Epidermal melanocyte (primary cell): ENCODE data around the gene PDE6A.

Experiments used
- DNase-seq: peaks from one replicate; pipeline ENCODE4 v3.0.0; 2011; ENCODE audit warnings: low spot score; ENCODE audit not compliant: insufficient read length

PDE6A gene

GRCh38 chr5:149838881-149839739 is 105.5 kb downstream of the PDE6A start:
- DNase-seq = no peak

- DNase-seq = peak; percentile 82
Measured at GRCh38 chr5:149837680-149838269, 106.8 kb downstream of the PDE6A start.

GRCh38 chr5:149836451-149837139 is 108.0 kb downstream of the PDE6A start:
- DNase-seq = no peak

- DNase-seq = peak; percentile 83
Measured at GRCh38 chr5:149834246-149834855, 110.2 kb downstream of the PDE6A start.

DNA sequence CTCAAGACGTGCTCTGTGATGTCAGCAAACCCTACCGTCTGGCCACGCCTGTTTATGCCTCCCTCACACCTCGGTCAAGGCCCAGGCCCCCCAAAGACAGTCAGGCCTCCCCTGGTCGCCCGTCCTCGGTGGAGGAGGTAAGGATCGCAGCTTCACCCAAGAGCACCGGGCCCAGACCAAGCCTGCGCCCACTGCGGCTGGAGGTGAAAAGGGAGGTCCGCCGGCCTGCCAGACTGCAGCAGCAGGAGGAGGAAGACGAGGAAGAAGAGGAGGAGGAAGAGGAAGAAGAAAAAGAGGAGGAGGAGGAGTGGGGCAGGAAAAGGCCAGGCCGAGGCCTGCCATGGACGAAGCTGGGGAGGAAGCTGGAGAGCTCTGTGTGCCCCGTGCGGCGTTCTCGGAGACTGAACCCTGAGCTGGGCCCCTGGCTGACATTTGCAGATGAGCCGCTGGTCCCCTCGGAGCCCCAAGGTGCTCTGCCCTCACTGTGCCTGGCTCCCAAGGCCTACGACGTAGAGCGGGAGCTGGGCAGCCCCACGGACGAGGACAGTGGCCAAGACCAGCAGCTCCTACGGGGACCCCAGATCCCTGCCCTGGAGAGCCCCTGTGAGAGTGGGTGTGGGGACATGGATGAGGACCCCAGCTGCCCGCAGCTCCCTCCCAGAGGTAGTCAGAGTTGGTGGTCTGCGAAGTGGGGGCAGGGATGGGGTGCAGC is 111.3 kb downstream of the PDE6A start:
- DNase-seq = no peak

GRCh38 chr5:149832636-149833035 is 112.0 kb downstream of the PDE6A start:
- DNase-seq = no peak

GRCh38 chr5:149831492-149831891 is 113.1 kb downstream of the PDE6A start:
- no peak for DNase-seq

DNA sequence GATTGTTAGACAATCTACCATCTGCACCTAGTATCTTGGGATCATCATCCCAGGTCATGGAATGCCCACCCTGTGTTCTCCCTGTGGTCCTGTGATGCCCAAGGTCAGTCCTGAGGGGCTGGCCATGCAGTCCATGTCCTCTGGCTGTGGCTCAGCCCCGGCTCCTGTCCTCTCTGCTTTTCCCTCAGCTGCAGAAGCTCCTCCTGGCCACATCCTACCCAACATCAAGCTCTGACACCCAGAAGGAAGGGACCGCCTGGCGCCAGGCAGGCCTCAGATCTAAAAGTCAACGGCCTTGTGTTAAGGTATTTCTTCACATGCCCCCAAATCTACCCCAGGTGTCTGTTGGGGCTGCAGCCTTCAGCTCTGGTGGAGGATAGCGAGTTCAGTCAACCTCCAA is 114.0 kb downstream of the PDE6A start:
- no peak for DNase-seq

- no peak for DNase-seq
Measured at GRCh38 chr5:149829954-149830353, 114.6 kb downstream of the PDE6A start.

DNA sequence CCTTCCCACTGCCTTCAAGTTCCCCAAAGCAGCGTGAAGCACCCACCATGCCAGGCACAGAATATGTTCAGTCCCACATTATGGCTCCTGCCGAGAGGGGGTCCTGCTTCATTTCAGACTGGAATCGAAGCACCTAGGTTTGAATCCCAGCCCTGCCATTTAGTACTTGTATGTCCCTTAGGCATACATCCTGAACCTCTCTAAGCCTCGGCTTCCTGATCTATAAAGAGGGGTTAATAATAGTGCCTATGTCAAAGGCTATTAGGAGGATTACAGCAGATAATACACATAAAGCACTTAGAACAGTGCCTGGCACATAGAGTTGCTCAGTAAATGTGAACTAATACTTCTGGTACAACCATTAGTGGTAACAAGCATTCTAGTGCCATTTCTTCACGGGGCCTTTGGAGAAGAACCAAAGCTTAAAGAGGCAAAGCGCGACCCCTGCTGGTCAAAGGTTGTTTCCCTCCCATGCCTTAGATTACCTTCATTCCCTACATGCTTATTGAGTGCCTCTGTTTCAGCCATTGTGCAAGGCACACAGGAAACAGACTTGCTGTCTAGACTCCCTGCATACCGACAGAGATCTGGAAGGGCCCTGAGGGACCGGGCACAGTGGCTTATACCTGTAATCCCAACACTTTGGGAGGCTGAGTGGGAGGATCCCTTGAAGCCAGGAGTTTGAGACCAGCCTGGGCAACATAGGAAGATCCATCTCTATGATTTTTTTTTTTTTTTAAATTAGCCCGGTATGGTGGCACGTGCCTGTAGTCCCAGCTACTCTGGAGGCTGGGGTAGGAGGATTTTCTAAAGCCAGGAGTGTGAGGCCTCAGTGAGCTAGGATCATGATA is 116.2 kb downstream of the PDE6A start:
- DNase-seq = peak; percentile 96

DNA sequence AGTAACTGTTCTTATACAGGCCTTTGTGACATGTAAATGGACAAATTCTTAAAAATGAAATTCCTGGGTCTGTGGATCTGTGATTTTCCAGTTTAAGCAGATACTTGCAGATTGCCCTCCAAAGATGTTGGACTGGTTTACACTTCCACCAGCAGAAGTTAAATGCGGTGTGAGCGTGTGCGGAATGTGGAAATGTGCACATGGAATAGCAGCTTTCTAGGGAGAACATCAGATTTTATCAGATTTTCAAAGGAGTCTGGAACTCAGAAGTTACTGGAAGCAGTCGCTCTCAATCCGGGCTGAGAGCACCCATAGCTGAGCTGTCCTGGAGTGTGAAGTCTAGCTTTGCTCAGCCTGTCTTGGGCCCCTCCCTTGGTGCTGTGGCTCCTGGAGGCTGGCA is 117.0 kb downstream of the PDE6A start:
- DNase-seq = no peak

GRCh38 chr5:149827086-149827485 is 117.5 kb downstream of the PDE6A start:
- no peak for DNase-seq

DNA sequence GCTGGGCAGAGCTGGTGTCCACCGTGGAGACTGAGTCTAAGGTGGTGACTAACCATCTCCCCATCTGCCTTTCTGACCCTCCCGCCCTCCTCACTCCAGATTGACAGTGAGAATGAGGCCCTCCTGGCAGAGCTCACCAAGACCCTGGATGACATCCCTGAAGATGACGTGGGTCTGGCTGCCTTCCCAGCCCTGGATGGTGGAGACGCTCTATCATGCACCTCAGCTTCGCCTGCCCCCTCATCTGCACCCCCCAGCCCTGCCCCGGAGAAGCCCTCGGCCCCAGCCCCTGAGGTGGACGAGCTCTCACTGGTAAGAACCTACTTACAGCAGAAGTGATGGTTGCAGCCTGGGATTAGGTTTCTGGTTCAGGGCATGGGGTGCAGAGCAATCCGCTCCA is 118.0 kb downstream of the PDE6A start:
- no peak for DNase-seq

DNA sequence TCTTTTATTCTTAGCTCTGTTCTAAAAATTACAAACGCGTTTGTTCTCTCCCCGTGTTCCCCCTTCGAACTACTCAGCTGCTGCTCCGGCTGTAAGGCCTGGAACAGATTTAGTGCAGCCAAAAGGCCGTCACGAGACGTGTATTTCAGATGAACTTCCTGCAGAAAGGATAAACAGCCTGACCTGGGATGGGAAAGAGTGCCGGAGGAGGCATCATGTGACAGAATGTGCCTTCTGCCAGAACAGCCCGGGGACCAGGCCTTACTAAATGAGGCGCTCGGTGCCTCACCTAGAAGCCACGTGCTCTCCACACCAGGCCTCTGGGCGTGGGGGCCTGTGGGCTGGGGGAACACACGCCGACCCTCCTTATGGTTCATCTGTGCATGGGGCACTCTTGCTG is 119.7 kb downstream of the PDE6A start:
- DNase-seq = peak; percentile 38

DNA sequence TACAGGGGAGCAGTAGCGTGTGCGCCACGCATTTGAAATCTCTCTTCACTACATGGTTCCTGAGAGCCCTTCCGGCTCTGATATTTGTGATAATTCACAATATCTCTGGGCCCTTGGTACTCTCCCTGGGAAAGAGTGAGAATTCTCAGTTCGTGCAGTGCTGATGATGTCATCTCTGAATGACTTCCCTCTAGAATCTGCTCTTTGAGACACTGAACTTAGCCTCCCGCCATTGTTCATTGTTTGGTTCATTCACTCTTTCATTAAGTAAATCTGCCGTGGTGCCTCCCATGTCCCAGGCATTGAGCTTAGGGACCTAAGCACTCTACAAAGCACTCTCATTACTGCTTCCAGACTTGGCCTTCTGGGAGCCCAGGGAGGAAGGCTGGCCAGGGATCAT is 120.5 kb downstream of the PDE6A start:
- DNase-seq = no peak

DNA sequence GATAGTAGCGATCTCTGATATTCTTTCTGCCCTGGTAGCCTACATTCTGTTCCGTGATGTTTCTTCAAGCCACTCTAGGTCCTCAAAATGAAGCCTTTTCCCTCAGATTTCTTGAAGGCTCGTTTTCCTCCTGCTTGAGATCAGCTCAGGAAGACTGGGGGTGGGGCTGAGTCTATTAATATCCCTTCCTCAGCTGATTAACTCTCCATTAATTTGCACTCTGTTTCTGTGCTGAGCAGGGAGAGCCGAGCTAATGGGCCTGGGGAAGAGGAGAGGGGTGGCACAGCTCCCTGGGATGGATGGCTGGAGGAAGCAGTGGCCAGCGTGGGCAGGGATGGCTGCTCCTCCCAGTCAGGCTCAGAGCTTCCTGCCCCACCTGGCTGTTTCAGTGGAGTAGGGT is 121.2 kb downstream of the PDE6A start:
- DNase-seq = no peak

GRCh38 chr5:149822301-149822700 is 122.3 kb downstream of the PDE6A start:
- DNase-seq = no peak

- no peak for DNase-seq
Measured at GRCh38 chr5:149820536-149821510, 123.8 kb downstream of the PDE6A start.

DNA sequence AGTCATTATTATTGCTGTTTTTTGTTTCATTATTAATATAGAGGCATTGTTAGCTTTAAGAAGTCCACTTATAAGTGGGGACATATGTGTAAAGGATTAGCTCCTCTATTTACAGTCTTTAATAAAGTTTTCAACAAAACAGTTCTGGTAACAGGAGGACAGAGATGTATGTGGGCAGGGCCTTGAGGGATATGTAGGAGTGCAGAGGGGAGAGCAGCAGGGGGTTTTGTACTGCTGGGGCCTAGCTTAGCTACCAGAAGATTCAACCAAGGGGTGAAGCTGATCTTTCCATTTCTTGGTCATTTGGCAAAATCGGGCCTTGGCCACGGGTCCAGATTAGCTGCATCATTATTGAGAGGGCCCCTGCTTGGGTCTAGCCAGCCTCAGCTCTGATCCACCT is 124.6 kb downstream of the PDE6A start:
- no peak for DNase-seq
